Measurements from ENCODE around the gene IRX6.

IRX6 gene

GRCh38 chr16:55367866-55368603, 44.0 kb downstream of the IRX6 start:
- no peak for DNase-seq (ENCODE audit: low spot score)

GRCh38 chr16:55369151-55369550, 45.1 kb downstream of the IRX6 start:
- DNase-seq (ENCODE audit: low spot score) = no peak

- no peak for DNase-seq (ENCODE audit: low spot score)
Observed at GRCh38 chr16:55370762-55371482, 46.9 kb downstream of the IRX6 start.

GRCh38 chr16:55372792-55373488, 48.9 kb downstream of the IRX6 start:
- no peak for DNase-seq (ENCODE audit: low spot score)

- no peak for DNase-seq (ENCODE audit: low spot score)
Observed at GRCh38 chr16:55373489-55373832, 49.5 kb downstream of the IRX6 start.

- no peak for DNase-seq (ENCODE audit: low spot score)
Observed at GRCh38 chr16:55376045-55376444, 52.0 kb downstream of the IRX6 start.

- no peak for DNase-seq (ENCODE audit: low spot score)
Observed at GRCh38 chr16:55376567-55377167, 52.7 kb downstream of the IRX6 start.

- no peak for DNase-seq (ENCODE audit: low spot score)
Observed at GRCh38 chr16:55377840-55378239, 53.8 kb downstream of the IRX6 start.

GRCh38 chr16:55378616-55379015, 54.6 kb downstream of the IRX6 start:
- DNase-seq (ENCODE audit: low spot score) = no peak

GRCh38 chr16:55379371-55379770, 55.4 kb downstream of the IRX6 start:
- no peak for DNase-seq (ENCODE audit: low spot score)

GRCh38 chr16:55379876-55380390, 55.9 kb downstream of the IRX6 start:
- no peak for DNase-seq (ENCODE audit: low spot score)
